Neuronal stem cell (in vitro differentiated cells): ENCODE measurements around the gene CPNE4.

ENCODE experiments used
- DNase-seq: peaks from one replicate; pipeline ENCODE4 v3.0.0-alpha.2; 2013; ENCODE audit warnings: low spot score
- H2AFZ ChIP-seq: one replicate; pipeline ENCODE4 v1.6.1; 2013; ENCODE audit warnings: mild to moderate bottlenecking, low read length, inconsistent platforms
- H2AK5ac ChIP-seq: 2 replicates; pipeline ENCODE4 v1.6.1; 2013; ENCODE audit warnings: low read depth, mild to moderate bottlenecking, inconsistent platforms, low read length, moderate library complexity, mixed read lengths
- H2BK120ac ChIP-seq: 2 replicates; pipeline ENCODE4 v1.6.1; 2013; ENCODE audit warnings: low read depth, mild to moderate bottlenecking, inconsistent platforms, low read length, moderate library complexity, mixed read lengths
- H2BK12ac ChIP-seq: one replicate; pipeline ENCODE4 v1.6.1; 2013; ENCODE audit warnings: low read length, inconsistent platforms
- H2BK15ac ChIP-seq: 2 replicates; pipeline ENCODE4 v1.6.1; 2013; ENCODE audit warnings: mild to moderate bottlenecking, low read length, inconsistent platforms, mixed read lengths
- H2BK5ac ChIP-seq: one replicate; pipeline ENCODE4 v1.6.1; 2013; ENCODE audit warnings: inconsistent platforms, mild to moderate bottlenecking, low read length, moderate library complexity
- H3K14ac ChIP-seq: one replicate; pipeline ENCODE4 v1.6.1; 2013; ENCODE audit warnings: low read length, inconsistent platforms
- H3K18ac ChIP-seq: 2 replicates; pipeline ENCODE4 v1.6.1; 2013; ENCODE audit warnings: low read length, inconsistent platforms
- H3K23ac ChIP-seq: 2 replicates; pipeline ENCODE4 v1.6.1; 2013; ENCODE audit warnings: low read depth, mild to moderate bottlenecking, mixed read lengths, low read length, inconsistent platforms; ENCODE audit not compliant: poor library complexity
- H3K27ac ChIP-seq: replicated peaks from 3 replicates; pipeline ENCODE4 v1.5.1; 2013; ENCODE audit warnings: low read length, inconsistent platforms
- H3K27me3 ChIP-seq, 3 experiments: 2 replicates each; pipeline ENCODE4 v1.6.1; 2013; ENCODE audit warnings: low read length in 3 of 3, mild to moderate bottlenecking in 2 of 3, inconsistent platforms in 1 of 3, low read depth in 1 of 3, mixed read lengths in 1 of 3, moderate library complexity in 1 of 3; ENCODE audit not compliant: control insufficient read depth in 3 of 3, insufficient read depth in 3 of 3
- H3K36me3 ChIP-seq, 2 donors: replicated peaks in 1 of 2; 2 replicates each; pipeline ENCODE4 v1.6.1; 2013; ENCODE audit warnings: low read length in 2 of 2; ENCODE audit not compliant: control insufficient read depth in 2 of 2, insufficient read depth in 2 of 2
- H3K4ac ChIP-seq: 2 replicates; pipeline ENCODE4 v1.6.1; 2013; ENCODE audit warnings: inconsistent platforms, mild to moderate bottlenecking, low read length, moderate library complexity
- H3K4me1 ChIP-seq, 2 donors: 1 replicate in 1 of 2; 2 replicates in 1 of 2; pipeline ENCODE4 v1.6.1; 2013; ENCODE audit warnings: low read length in 2 of 2, low read depth in 1 of 2; ENCODE audit not compliant: control insufficient read depth in 2 of 2, insufficient read depth in 1 of 2
- H3K4me2 ChIP-seq: one replicate; pipeline ENCODE4 v1.6.1; 2013; ENCODE audit warnings: mild to moderate bottlenecking, low read length, inconsistent platforms; ENCODE audit not compliant: insufficient read depth, poor library complexity, severe bottlenecking
- H3K4me3 ChIP-seq, 2 donors: 2 replicates each; pipeline ENCODE4 v1.5.1; 2013; ENCODE audit warnings: low read length in 2 of 2, mild to moderate bottlenecking in 2 of 2, inconsistent platforms in 1 of 2, moderate library complexity in 1 of 2
- H3K79me1 ChIP-seq: one replicate; pipeline ENCODE4 v1.6.1; 2013; ENCODE audit warnings: low read depth, mild to moderate bottlenecking, inconsistent platforms, low read length, moderate library complexity
- H3K9ac ChIP-seq: one replicate; pipeline ENCODE4 v1.6.1; 2013; ENCODE audit warnings: mild to moderate bottlenecking, low read depth, low read length, inconsistent platforms; ENCODE audit not compliant: poor library complexity
- H3K9me3 ChIP-seq, 2 donors: replicated peaks in 1 of 2; 2 replicates each; pipeline versions ENCODE3 to v1.6.1; 2013; ENCODE audit warnings: low read length in 2 of 2, mild to moderate bottlenecking in 2 of 2, inconsistent platforms in 1 of 2, low read depth in 1 of 2, mixed read lengths in 1 of 2, moderate library complexity in 1 of 2; ENCODE audit not compliant: control insufficient read depth in 2 of 2, insufficient read depth in 1 of 2
- H4K8ac ChIP-seq: one replicate; pipeline ENCODE4 v1.6.1; 2013; ENCODE audit warnings: low read depth, mild to moderate bottlenecking, inconsistent platforms, low read length, moderate library complexity
- H4K91ac ChIP-seq: one replicate; pipeline ENCODE4 v1.6.1; 2013; ENCODE audit warnings: low read length, low read depth, mild to moderate bottlenecking, inconsistent platforms; ENCODE audit not compliant: poor library complexity
- WGBS, 2 donors: extraction: QIAGEN DNeasy Blood & Tissue Kit; methylation state at CpG; one replicate each; pipeline ENCODE4 v1.1.7; 2013; ENCODE audit warnings: missing lambda C conversion rate in 2 of 2, mixed read lengths in 1 of 2; ENCODE audit not compliant: insufficient read length in 2 of 2, insufficient replicate concordance in 1 of 2; ENCODE audit errors: extremely low coverage in 2 of 2; 5-methylcytosine and 5-hydroxymethylcytosine counted together

The CPNE4 gene

DNA sequence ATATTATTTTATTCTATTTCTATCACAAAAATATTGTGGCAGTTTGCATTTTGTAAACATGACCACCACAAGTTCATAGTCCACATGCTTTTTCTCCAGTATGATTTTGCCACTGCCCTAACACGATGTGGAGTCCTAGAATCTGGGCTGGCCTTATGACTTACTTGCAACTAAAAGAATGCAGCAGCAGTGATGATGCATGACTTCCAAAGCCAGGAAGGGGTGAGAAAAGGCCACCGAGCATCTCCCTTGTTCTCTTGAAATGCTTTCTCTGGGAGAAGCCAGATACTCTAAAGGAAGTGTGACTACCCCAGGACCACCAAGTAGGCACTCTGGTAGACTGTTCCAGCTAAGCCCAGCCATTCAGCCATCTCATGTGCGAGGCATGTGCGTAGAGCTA, 340.4 kb downstream of the CPNE4 start:
- H3K27me3 ChIP-seq, result no peaks in the 10 kb centered on the region
- H2AK5ac ChIP-seq, result no peak overlapping the region
- H3K4ac ChIP-seq, result no peak overlapping the region
- no peak for DNase-seq
- no peaks in the 10 kb centered on the region for H3K9me3 ChIP-seq
- WGBS, 2 donors, result no CpG with 5 or more reads among the region's 4 CpGs
- H3K4me1 ChIP-seq, result no peaks in the 10 kb centered on the region
- no peak overlapping the region for H2BK120ac ChIP-seq
- H2BK12ac ChIP-seq, result no peak overlapping the region
- H3K18ac ChIP-seq, result no peak overlapping the region
- H3K36me3 ChIP-seq, result no peaks in the 10 kb centered on the region
- no peak overlapping the region for H2BK15ac ChIP-seq
- no peaks in the 10 kb centered on the region for H3K79me1 ChIP-seq
- no peak overlapping the region for H3K23ac ChIP-seq
- H2AFZ ChIP-seq, result no peak overlapping the region
- H3K14ac ChIP-seq, result no peak overlapping the region
- no peak overlapping the region for H3K9ac ChIP-seq
- H3K27ac ChIP-seq, result no peak overlapping the region
- H3K4me3 ChIP-seq, result no peak overlapping the region
- H4K8ac ChIP-seq, result no peak overlapping the region
- no peak overlapping the region for H3K4me2 ChIP-seq
- no peak overlapping the region for H4K91ac ChIP-seq
- no peak overlapping the region for H2BK5ac ChIP-seq

DNA sequence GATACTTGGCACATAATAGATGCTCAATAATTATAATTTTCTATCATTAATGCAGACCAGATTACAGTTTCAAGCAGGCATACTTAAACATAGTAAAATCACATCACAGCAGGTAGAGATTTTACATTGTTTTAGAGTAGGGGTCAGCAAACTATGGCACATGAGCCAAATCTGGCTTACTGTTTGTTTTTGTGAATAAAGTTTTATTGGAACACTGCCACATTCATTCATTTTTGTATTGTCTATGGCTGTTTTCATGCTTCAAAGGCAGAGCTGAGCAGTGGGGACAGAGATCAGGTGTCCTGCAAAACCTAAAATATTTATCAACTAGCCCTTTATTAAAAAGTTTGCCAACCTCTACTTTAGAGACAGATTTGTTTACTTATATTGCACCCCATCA, 342.5 kb downstream of the CPNE4 start:
- Histone ChIP-seq H3K14ac (no peak overlapping the region), H2AK5ac (no peak overlapping the region), H3K79me1 (no peaks in the 10 kb centered on the region), H3K9me3 (no peaks in the 10 kb centered on the region), H3K4me3 (no peak overlapping the region), H3K4me1 (no peaks in the 10 kb centered on the region), H3K23ac (no peak overlapping the region), H3K4ac (no peak overlapping the region), H3K36me3 (no peaks in the 10 kb centered on the region), H2BK12ac (no peak overlapping the region), H2BK5ac (no peak overlapping the region), H4K91ac (no peak overlapping the region), H3K27me3 (no peaks in the 10 kb centered on the region), H2AFZ (no peak overlapping the region), H3K27ac (no peak overlapping the region), H3K9ac (no peak overlapping the region), H3K18ac (no peak overlapping the region), H2BK120ac (no peak overlapping the region), H2BK15ac (no peak overlapping the region), H4K8ac (no peak overlapping the region), H3K4me2 (no peak overlapping the region)
- no peak for DNase-seq

DNA sequence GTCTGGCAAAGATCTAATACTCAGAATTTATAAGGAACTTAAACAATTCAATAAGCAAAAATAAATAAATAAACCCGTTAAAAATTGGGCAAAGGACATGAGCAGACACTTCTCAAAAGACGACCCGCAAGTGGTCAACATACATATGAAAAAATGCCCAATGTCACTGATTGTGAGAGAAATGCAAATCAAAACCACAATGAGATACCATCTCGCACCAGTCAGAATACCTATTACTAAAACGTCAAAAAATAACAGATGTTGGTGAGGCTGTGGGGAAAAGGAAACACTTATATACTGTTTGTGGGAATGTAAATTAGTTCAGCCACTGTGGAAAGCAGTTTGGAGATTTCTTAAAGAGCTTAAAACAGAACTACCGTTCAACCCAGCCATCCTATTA, 344.0 kb downstream of the CPNE4 start:
- no peak overlapping the region for H3K9ac ChIP-seq
- H3K4ac ChIP-seq, result no peak overlapping the region
- no peak overlapping the region for H3K4me2 ChIP-seq
- no peak for DNase-seq
- H4K8ac ChIP-seq, result no peak overlapping the region
- no peaks in the 10 kb centered on the region for H3K9me3 ChIP-seq
- no peak overlapping the region for H2AK5ac ChIP-seq
- H3K4me1 ChIP-seq, result no peaks in the 10 kb centered on the region
- no peaks in the 10 kb centered on the region for H3K27me3 ChIP-seq
- H3K14ac ChIP-seq, result no peak overlapping the region
- no peak overlapping the region for H2BK5ac ChIP-seq
- H3K79me1 ChIP-seq, result no peaks in the 10 kb centered on the region
- WGBS, 2 donors, result no CpG with 5 or more reads among the region's 6 CpGs
- H3K27ac ChIP-seq, result no peak overlapping the region
- no peak overlapping the region for H2BK15ac ChIP-seq
- H2AFZ ChIP-seq, result no peak overlapping the region
- no peak overlapping the region for H4K91ac ChIP-seq
- no peak overlapping the region for H3K23ac ChIP-seq
- H3K4me3 ChIP-seq, result no peak overlapping the region
- no peak overlapping the region for H2BK120ac ChIP-seq
- H3K18ac ChIP-seq, result no peak overlapping the region
- no peak overlapping the region for H2BK12ac ChIP-seq
- no peaks in the 10 kb centered on the region for H3K36me3 ChIP-seq

DNA sequence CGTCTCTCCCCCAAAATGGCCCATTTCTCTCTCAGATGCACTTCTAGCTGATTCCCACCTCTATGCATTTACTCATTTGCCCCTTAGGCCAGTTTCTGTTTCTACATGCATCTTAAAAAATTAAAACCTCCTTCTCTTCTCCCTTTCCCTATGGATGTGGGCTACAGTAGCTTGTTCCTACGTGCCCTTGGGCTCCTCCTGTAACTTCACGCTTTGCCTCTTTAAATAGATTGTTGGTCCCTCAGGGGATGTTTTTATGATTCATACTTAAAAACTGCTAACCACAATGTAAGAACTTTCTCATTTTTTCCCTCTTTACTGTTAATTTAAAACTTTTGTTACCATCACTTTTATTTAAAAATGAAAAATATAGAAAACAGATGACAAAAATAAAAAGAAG, 346.4 kb downstream of the CPNE4 start:
- Histone ChIP-seq H3K14ac (no peak overlapping the region), H3K4ac (no peak overlapping the region), H2AFZ (no peak overlapping the region), H2BK12ac (no peak overlapping the region), H3K23ac (no peak overlapping the region), H3K27me3 (no peaks in the 10 kb centered on the region), H4K8ac (no peak overlapping the region), H3K4me2 (no peak overlapping the region), H3K9me3 (no peaks in the 10 kb centered on the region), H4K91ac (no peak overlapping the region), H2BK5ac (no peak overlapping the region), H3K79me1 (no peaks in the 10 kb centered on the region), H3K9ac (no peak overlapping the region), H2BK120ac (no peak overlapping the region), H2AK5ac (no peak overlapping the region), H3K27ac (no peak overlapping the region), H3K36me3 (no peaks in the 10 kb centered on the region), H3K4me1 (no peaks in the 10 kb centered on the region), H3K4me3 (no peak overlapping the region), H3K18ac (no peak overlapping the region), H2BK15ac (no peak overlapping the region)
- WGBS, 2 donors, result no CpG with 5 or more reads among the region's 3 CpGs
- DNase-seq, result no peak
